Measurements from ENCODE around the gene GABRB1.
"Not testable (repeated sequence)": the region's sequence is repeated elsewhere in the genome, so short reads cannot be mapped to it uniquely, and the experiment has no call there.

The GABRB1 gene

DNA sequence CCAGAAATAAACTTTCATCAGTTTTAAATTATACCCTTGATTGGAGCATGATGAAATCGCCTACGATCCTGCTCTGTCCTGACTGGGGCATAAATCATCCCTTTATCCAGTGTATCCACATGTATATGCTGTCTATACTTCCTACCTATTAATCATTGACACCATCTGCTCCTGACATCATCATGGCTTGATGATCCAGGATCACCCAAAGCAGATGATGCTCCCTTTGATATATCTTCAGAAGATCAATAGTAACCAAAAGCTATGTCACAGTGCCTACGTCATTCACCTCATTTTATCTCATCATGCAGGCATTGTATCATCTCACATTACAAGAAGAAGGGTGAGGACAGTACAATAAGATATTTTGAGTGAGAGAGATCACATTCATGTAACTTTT lies 294.7 kb downstream of the GABRB1 start:
- no peak for DNase-seq

GRCh38 chr4:47330866-47331265 lies 299.5 kb downstream of the GABRB1 start:
- no peak for DNase-seq

GRCh38 chr4:47334652-47335051 lies 303.3 kb downstream of the GABRB1 start:
- no peak for DNase-seq

DNA sequence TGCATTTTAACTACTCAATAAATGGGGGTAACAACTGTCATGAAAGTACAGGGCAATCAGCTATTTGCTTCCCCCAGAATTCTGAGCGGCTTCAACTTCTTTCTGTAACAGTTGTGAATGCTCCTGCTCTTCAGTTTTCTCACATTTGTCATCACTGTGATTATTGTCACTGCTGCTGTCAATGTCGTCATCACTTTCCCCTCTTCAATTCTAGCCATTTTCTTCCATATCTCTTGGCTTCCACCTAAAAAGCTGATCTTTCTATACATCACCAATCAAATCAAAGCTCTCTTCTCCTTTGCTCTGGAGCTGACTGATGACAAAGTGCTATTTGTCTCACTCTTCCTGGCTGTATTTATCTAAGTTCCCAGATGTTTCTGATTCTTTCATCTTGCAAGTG lies 306.5 kb downstream of the GABRB1 start:
- no peak for DNase-seq

DNA sequence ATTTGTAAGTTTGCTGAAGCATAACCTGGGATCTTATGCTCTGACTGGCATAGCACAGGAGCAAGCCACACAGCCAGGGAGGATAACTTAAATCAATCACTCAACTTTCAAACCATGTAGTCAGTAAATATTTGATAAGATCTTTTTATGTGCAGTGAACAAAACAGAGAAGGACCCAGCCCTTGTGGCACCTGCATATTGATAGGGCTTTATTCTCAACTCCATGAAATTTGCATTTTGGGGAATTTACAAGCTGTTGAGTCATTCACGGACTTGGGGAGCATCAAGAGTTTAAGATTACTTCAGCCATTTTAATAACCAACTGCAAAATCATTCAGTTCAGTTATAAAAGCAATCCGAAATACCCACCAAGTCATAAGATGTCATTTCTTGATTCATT lies 309.5 kb downstream of the GABRB1 start:
- no peak for DNase-seq

GRCh38 chr4:47342796-47343195 lies 311.4 kb downstream of the GABRB1 start:
- no peak for DNase-seq

DNA sequence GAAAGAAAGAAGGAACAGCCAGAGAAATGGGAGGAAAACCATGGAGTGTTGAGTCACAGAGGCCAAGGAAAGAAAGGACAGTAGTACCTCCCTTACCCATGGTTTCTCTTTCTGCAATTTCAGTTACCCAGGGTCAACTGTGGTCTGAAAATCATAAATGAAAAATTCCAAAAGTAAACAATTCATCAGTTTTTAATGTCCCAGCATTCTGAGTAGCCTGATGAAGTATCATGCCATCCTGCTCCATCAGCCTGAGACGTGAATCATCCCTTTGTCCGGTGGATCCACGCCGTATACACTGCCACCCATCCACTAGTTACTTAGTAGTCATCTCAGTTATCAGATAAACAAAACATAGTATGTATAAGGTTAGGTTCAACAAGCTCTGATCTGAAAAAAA lies 318.0 kb downstream of the GABRB1 start:
- no peak for DNase-seq

DNA sequence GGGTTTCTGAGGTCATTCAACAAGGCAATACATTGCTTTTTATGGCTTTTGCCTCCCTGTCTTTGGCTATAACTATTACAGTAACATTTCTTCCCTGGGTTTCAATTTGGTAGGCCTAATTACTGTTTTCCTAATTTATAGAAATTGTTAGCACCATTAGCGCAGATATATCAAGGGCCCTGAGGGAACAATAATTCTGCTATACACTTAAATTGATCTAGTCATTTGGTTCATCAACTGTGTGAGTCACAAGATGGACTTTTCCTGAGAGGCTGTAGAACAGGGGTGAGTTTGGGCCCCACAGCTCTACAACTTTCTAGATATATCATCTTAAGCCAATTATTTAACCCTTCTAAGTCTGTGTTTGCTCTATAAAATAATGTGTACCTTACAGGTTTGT lies 324.2 kb downstream of the GABRB1 start:
- DNase-seq: no peak

- no peak for DNase-seq
Measured at GRCh38 chr4:47359891-47360290, 328.5 kb downstream of the GABRB1 start.

DNA sequence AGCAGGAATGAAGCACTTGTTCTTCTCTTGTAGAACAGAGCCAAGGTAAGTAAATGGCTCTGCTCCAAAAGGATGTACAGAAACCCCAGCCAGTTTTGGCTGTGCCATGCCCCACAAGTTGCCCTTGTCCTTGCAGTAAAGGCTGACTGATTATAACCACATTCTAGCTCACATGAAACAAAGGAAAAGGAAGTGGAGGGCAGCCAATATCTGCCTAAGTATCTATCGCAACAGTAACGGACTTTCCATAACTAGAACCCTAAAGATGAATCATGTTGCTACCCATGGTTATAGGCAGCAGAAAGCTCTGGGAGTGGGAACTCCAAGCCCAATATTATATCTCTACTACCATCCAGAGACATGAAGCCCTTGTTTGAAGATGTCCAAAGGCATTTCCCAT lies 336.4 kb downstream of the GABRB1 start:
- DNase-seq: no peak

DNA sequence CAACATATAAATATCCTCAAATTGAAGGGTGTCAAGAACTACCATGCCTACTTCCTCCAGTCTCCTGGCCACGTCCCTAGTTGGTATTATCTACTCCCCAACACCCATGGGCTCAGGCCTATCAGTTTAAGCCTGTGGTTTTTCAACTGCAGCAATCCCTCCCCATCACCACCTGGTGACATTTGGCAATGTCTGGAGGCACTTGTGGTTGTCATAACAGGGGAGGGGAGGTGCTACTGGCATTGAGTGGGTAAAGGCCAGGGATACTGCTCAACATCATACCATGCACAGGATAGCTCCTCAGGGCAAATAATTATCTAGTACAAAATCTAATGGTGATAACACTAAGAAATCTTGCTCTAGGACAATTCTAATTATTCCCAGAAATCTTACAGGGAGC lies 336.8 kb downstream of the GABRB1 start:
- no peak for DNase-seq

GRCh38 chr4:47372561-47372960 lies 341.2 kb downstream of the GABRB1 start:
- no peak for DNase-seq

- DNase-seq: peak; percentile 21
Measured at GRCh38 chr4:47373174-47373573, 341.8 kb downstream of the GABRB1 start.

DNA sequence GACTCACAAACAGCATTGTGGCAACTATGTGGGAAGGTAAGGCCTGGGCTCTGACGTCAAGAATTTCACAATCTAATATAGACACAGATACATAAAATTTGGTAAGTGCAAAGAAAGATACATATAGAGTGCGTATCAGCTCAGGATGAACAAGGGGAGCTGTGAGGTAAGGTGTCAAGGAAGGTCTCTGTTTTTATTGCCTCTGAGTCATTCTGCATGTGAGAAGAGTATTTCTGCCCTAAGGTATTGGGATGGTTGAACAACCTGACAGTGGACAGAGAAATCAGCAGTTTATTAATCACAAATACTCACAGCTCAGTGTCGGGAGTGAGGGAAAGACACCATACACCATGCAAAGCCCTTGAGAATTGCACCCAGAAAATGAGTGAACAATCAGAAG lies 342.3 kb downstream of the GABRB1 start:
- no peak for DNase-seq

- DNase-seq: no peak
Measured at GRCh38 chr4:47374477-47374876, 343.1 kb downstream of the GABRB1 start.

DNA sequence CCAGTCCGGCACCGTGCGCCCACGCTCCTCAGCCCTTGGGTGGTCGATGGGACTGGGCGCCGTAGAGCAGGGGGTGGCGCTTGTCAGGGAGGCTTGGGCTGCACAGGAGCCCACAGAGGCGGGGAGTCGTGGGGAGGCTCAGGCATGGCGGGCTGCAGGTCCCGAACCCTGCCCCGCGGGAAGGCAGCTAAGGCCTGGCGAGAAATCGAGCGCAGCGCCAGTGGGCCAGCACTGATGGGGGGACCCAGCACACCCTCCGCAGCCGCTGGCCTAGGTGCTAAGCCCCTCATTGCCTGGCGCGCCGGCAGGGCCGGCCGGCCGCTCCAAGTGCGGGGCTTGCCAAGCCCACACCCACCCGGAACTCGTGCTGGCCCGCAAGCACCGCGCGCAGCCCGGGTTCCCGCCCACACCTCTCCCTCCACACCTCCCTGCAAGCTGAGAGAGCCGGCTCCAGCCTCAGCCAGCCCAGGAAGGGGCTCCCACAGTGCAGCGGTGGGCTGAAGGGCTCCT lies 346.7 kb downstream of the GABRB1 start:
- DNase-seq: not testable (repeated sequence)

DNA sequence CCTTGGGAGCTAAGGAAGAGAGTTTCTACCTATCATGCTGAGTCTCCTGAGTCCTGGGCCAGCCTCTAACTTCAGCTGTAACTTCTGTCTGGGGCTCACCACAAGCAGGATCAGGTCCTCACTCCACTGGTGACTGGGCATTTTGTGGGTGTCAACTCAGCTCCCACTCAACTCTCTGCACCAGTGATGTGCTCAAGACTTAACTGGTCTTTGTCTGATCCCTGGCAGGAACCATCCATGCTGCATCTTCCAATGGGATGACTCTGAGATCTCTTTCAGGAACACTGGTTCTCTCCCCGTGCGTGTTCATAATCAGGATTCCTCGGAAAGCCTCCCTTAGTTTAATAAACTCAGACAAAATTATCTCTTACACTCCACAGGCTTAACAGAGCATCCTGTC lies 349.8 kb downstream of the GABRB1 start:
- no peak for DNase-seq

GRCh38 chr4:47382846-47383360 lies 351.5 kb downstream of the GABRB1 start:
- no peak for DNase-seq

DNA sequence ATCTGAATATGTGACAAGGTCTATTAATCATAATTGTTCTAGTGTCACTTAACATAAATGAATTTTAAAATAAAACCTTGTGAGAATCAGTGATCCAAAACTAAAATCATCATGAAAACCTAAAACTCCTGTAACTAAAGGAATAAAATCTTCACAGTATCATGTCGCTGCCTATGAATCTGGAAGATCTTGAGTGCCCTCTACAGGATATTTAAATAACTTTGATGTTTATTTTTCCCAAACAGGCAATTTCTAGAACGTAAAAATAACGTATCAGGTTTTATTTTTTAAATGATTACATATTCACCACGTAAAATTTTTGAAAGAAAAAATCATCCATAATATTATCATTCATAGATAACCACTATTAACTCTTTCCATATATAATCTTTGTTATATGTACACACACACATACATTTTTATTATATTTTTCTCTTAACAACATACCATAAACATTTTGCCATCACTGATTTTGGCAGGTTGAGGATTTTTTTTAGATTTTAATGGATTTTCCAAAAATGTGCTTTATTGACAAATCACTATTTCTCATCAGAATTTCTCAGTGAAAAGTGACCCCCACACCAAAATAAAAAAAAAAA lies 352.6 kb downstream of the GABRB1 start:
- DNase-seq: peak; percentile 51

DNA sequence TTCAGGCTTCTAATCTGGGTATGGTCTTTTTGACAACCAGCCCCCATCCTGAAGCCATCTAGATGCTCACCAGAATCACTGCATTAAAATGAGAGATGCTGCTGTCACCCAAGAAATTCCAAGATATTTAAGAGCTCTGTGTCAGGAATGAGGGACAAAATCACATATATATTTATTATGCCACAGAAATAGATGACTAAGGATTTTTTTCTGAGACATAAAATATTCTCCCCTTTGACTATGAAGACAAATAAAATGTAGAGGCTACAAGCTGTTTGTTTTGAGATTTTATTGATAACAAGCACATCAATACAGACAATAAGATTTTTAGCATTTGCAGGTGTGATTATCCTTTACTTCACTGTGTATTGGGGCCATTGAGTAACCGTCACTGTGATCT lies 354.8 kb downstream of the GABRB1 start:
- no peak for DNase-seq

DNA sequence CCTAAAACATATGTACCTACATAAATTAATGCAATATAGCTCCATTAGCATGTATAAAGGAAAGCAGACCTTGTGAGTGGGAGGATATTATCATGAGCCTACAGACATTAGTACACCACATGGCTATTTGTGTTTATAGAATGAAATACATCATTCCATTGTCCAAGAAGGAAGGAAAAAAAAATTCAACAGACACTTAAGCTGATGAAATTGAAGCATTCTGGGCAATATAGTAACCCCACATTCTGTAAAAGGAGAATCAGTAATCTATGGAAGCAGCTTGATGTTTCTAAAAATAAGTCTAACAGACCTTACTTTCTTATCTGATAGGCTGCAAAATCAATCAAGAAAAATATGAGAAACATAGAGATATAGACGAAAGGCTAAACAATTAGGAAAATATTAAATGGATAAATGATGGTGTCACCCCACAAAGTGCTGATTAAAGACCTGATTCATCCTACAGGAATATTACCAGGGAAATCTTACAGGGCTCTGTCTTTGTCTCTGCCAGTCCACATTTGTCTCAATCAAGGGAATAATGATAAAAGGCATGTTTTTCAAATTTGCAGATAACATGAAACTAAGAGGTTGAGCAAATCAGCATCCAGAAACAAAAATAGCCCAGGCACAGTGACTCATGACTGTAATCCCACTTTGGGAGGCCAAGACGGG lies 355.3 kb downstream of the GABRB1 start:
- DNase-seq: no peak

DNA sequence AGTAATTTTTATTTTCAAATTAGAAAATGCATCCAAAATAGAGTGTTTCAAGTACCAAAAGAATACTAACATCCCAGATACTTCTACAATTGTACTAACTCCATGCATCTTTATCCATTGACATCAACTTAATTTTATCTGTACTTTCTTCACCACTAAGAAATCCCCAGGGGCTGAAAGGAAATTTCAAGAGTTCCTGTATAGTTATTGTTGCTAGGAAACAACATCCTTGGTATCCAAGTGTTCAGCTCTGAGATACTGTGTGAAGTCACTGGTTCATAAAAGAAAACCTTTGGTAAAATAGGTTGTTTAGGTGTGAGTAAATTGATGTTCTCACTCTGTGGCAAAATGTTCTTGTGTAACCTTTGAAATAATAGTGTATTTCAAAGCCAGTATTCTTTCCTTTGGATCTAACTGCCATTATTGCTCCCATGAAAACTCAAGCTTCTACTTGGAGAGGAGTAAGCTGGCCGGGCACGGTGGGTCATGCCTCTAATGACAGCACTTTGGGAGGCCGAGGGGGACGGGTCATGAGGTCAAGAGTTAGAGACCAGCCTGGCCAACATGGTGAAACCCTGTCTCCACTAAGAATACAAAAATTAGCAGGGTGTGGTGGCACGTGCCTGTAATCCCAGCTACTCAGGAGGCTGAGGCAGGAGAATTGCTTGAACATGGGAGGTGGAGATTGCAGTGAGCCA lies 359.2 kb downstream of the GABRB1 start:
- no peak for DNase-seq

DNA sequence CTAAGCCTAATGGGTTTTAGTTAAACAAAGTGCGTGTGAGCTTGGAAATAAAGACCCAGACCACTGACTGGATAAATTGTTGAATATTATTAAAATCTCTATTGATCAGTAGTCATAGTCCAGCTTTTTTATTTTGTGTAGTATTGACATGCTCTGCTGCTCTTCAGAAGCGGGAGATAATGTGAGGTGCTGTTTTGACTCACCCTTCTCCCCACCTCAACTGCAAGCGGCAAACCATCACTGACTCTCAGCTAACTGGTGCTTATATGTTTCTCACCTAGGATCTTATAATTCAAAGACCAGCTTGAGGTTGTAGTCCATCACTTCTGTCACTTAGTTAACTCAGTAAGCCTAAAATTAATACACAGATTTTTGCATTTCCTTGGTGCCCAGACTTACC lies 359.9 kb downstream of the GABRB1 start:
- DNase-seq: no peak

DNA sequence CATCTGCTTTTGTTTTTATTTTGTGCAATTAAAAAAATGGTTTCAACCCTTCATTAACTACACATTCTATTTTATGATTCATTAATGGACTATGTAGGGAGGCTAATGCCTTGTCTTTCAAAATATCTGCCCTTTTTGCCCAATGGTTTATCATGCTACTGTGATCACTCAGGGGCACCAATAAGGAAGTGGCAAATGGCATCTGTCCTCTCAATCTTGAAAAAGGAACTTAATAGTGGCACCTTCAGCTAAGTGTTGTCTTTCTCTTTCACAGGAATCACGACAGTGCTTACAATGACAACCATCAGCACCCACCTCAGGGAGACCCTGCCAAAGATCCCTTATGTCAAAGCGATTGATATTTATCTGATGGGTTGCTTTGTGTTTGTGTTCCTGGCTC lies 375.0 kb downstream of the GABRB1 start:
- DNase-seq: peak; percentile 2

Data from suppressor macrophage treated with lipopolysaccharide for 4 hours (primary cell).